Endodermal cell (in vitro differentiated cells): ENCODE results near the gene CTNND2. TPM values are rescaled to one million over a fixed set of nuclear protein-coding genes. Genes with fewer than 3 reads are reported as not detected.

Source experiments
- DNase-seq: peaks from one replicate; pipeline ENCODE4 v3.0.0-alpha.2; 2017
- H3K27ac ChIP-seq: 2 replicates; pipeline ENCODE4 v1.5.1; 2013; ENCODE audit warnings: mild to moderate bottlenecking, low read depth, low read length, moderate library complexity
- H3K27me3 ChIP-seq: 2 replicates; pipeline ENCODE4 v1.6.1; 2013; ENCODE audit warnings: mild to moderate bottlenecking, low read length, moderate library complexity; ENCODE audit not compliant: insufficient read depth, control insufficient read depth, poor library complexity, severe bottlenecking
- H3K36me3 ChIP-seq: 2 replicates; pipeline ENCODE4 v1.7.0; 2013; ENCODE audit warnings: mild to moderate bottlenecking, low read length, moderate library complexity; ENCODE audit not compliant: control insufficient read depth, insufficient read depth
- H3K4me1 ChIP-seq: one replicate; pipeline ENCODE4 v1.7.0; 2013; ENCODE audit warnings: low read length; ENCODE audit not compliant: control insufficient read depth, insufficient read depth
- H3K4me3 ChIP-seq: 2 replicates; pipeline ENCODE4 v1.5.1; 2013; ENCODE audit warnings: mild to moderate bottlenecking, low read length, moderate library complexity
- H3K9ac ChIP-seq: 2 replicates; pipeline ENCODE4 v1.6.1; 2013; ENCODE audit warnings: mild to moderate bottlenecking, low read length, moderate library complexity; ENCODE audit not compliant: poor library complexity, severe bottlenecking; ENCODE audit errors: extremely low read depth
- H3K9me3 ChIP-seq: 2 replicates; pipeline ENCODE4 v1.6.1; 2013; ENCODE audit warnings: mild to moderate bottlenecking, low read length, moderate library complexity; ENCODE audit not compliant: control insufficient read depth
- H3K27ac Mint-ChIP-seq: 2 replicates; pipeline ENCODE4 v1.8.0; 2020; ENCODE audit warnings: mixed read lengths
- H3K27me3 Mint-ChIP-seq: 2 replicates; pipeline ENCODE4 v1.8.0; 2021; ENCODE audit warnings: mild to moderate bottlenecking, mixed read lengths; ENCODE audit not compliant: insufficient read depth
- H3K36me3 Mint-ChIP-seq: 2 replicates; pipeline ENCODE4 v1.8.0; 2020; ENCODE audit warnings: low read depth, mixed read lengths
- H3K4me1 Mint-ChIP-seq: 2 replicates; pipeline ENCODE4 v1.8.0; 2020; ENCODE audit warnings: mixed read lengths
- H3K4me3 Mint-ChIP-seq: 2 replicates; pipeline ENCODE4 v1.8.0; 2020; ENCODE audit warnings: mild to moderate bottlenecking, moderate library complexity, mixed read lengths
- H3K9me3 Mint-ChIP-seq: 2 replicates; pipeline ENCODE4 v1.8.0; 2020; ENCODE audit warnings: mild to moderate bottlenecking, mixed read lengths
- CTCF ChIP-seq: fragments of 200-600 bp; sonication (generic); conservative IDR thresholded peaks from 2 replicates; pipeline ENCODE4 v1.5.0; 2021; ENCODE audit warnings: antibody characterized with exemption, mild to moderate bottlenecking
- WGBS, 2 experiments: methylation state at CpG; one replicate each; pipeline versions ENCODE4 v1.1.5 to v1.1.7; 2013; ENCODE audit warnings: missing lambda C conversion rate in 2 of 2, mixed read lengths in 1 of 2; ENCODE audit not compliant: insufficient coverage in 1 of 2, insufficient read length in 1 of 2; 5-methylcytosine and 5-hydroxymethylcytosine counted together
- total RNA-seq, 2 donors: library from RNA; stranded (reverse); fragmentation: NEBNext Ultra II Directional in 1 of 2; extraction: Animal tissue kit (Norgen Biotek cat#: 25700) in 1 of 2; gene quantifications; 2 replicates in 1 of 2; 3 replicates in 1 of 2; pipeline ENCODE4 v1.2.1, GENCODE V29; 2021

Gene CTNND2
- total RNA-seq, 2 donors from 2014 or later = 6.5 to 10.3 TPM

DNA sequence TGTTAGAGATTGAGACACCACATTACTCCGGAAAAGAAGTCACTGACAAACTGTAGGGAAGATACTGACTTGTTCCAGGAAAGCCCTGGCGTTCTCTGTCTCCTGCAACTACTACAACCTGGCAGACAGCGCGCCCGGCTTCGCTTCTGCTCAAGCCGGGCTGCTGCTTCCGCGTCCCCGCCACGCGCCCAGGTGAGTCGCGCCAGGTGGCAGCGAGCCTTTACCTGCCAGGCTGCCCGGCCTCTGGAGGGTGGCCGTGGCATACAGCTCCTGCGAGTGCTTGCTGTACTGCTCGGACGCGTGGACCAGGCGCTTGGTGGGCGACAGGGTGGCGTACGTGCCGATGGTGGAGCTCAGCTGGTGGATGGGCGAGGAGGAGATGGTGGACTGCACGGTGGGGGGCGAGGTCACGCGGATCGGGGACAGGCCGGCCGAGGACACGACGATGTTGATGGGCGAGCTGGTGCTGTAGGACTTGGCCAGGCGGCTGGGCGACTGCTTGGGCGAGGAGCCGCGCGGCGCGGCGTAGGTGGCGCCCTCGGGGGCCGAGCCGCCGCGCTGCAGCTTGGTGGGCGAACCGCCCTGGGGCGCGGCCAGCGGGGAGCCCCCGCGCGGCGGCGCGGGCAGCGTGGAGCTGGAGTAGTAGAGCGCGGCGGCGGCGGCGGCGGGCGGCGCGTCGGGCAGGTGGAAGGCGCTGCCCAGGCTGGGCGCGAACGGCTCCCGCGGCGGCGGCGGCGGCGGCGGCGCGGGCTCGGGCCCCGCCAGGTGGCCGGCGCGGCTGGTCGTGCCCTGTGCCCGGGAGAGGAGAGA is 519.6 kb downstream of the CTNND2 start:
- H3K27ac ChIP-seq = no peak overlapping the region
- no peaks in the 10 kb centered on the region for H3K36me3 Mint-ChIP-seq
- H3K4me3 Mint-ChIP-seq = peak overlapping the region; percentile 68
- peak; percentile 75 for DNase-seq
- H3K36me3 ChIP-seq = no peaks in the 10 kb centered on the region
- WGBS, 2 experiments = 3 to 14% methylated on average over 14 to 96 of the region's 96 CpGs
- no peak overlapping the region for H3K9ac ChIP-seq
- H3K4me3 ChIP-seq = peak overlapping the region; percentile 72
- H3K9me3 Mint-ChIP-seq = no peaks in the 10 kb centered on the region
- TF ChIP-seq CTCF = no peak
- H3K27me3 Mint-ChIP-seq = peaks cover 69% of the 10 kb centered on the region
- no peaks in the 10 kb centered on the region for H3K9me3 ChIP-seq
- no peaks in the 10 kb centered on the region for H3K4me1 ChIP-seq
- H3K4me1 Mint-ChIP-seq = peaks cover 13% of the 10 kb centered on the region
- H3K27ac Mint-ChIP-seq = no peak overlapping the region
- peaks cover 64% of the 10 kb centered on the region for H3K27me3 ChIP-seq

GRCh38 chr5:11383506-11384095 is 520.6 kb downstream of the CTNND2 start:
- H3K9me3 ChIP-seq = no peaks in the 10 kb centered on the region
- Mint-ChIP-seq H3K36me3 (no peaks in the 10 kb centered on the region), H3K27ac (no peak overlapping the region), H3K4me1 (peaks cover 13% of the 10 kb centered on the region), H3K4me3 (no peak overlapping the region), H3K9me3 (no peaks in the 10 kb centered on the region), H3K27me3 (peaks cover 66% of the 10 kb centered on the region)
- no peak for TF ChIP-seq CTCF
- no peak overlapping the region for H3K9ac ChIP-seq
- WGBS, 2 experiments = 88 to 100% methylated on average over 1 to 7 of the region's 7 CpGs
- no peaks in the 10 kb centered on the region for H3K36me3 ChIP-seq
- no peak overlapping the region for H3K4me3 ChIP-seq
- no peaks in the 10 kb centered on the region for H3K4me1 ChIP-seq
- no peak overlapping the region for H3K27ac ChIP-seq
- peaks cover 64% of the 10 kb centered on the region for H3K27me3 ChIP-seq
- no peak for DNase-seq

DNA sequence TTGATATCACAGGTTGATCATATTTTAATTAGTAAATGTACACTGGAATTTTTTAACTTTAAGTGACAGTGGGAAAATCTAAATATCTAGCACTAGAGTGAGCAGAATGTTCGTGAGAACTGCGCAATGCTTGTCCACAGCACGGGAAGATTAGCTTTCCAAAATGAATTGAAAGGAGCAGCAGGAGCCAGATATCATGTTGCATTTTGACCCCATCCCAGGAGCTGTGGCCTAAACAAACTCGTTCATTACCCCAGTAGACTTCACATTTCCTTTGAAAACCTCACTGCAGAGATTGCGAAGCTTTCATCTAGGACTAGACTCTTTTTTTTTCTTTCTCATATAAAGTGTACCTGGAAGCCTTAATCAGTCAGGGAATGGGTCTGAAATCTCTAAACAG is 525.8 kb downstream of the CTNND2 start:
- H3K27ac Mint-ChIP-seq = no peak overlapping the region
- Histone ChIP-seq H3K4me3 (no peak overlapping the region), H3K9ac (no peak overlapping the region), H3K27me3 (peaks cover 16% of the 10 kb centered on the region), H3K36me3 (no peaks in the 10 kb centered on the region), H3K9me3 (no peaks in the 10 kb centered on the region), H3K27ac (no peak overlapping the region), H3K4me1 (no peaks in the 10 kb centered on the region)
- peaks cover 29% of the 10 kb centered on the region for H3K27me3 Mint-ChIP-seq
- H3K4me1 Mint-ChIP-seq = no peaks in the 10 kb centered on the region
- DNase-seq = no peak
- WGBS, 2 experiments = 89% methylated on average over 4 to 5 of the region's 5 CpGs
- no peaks in the 10 kb centered on the region for H3K36me3 Mint-ChIP-seq
- no peak overlapping the region for H3K4me3 Mint-ChIP-seq
- TF ChIP-seq CTCF = no peak
- no peaks in the 10 kb centered on the region for H3K9me3 Mint-ChIP-seq
